Kidney (tissue), 14 donors: ENCODE results near the gene TSKS. TPM values are rescaled to one million over a fixed set of nuclear protein-coding genes. Genes with fewer than 3 reads are reported as not detected.

Experiments used
- DNase-seq, 5 donors: peaks; one replicate each; pipeline ENCODE4 v3.0.0-alpha.2; 2013 to 2020
- FAIRE-seq: peaks from 2 replicates; lab custom pipeline; 2012; peaks lifted over from hg19 to GRCh38; lab: Jason Lieb, UNC
- H3K27ac ChIP-seq, 2 donors: one replicate each; pipeline ENCODE4 v1.7.0; 2013; ENCODE audit warnings: low read depth in 2 of 2, low read length in 2 of 2, inconsistent platforms in 1 of 2
- H3K27me3 ChIP-seq: one replicate; pipeline ENCODE4 v1.7.1; 2013; ENCODE audit warnings: low read length, inconsistent platforms; ENCODE audit not compliant: control insufficient read depth, insufficient read depth
- H3K36me3 ChIP-seq, 3 donors: one replicate each; pipeline versions ENCODE4 v1.7.0 to v1.7.1; 2013; ENCODE audit warnings: low read length in 3 of 3, control low read depth in 1 of 3, inconsistent platforms in 1 of 3; ENCODE audit not compliant: insufficient read depth in 3 of 3, control insufficient read depth in 2 of 3
- H3K4me1 ChIP-seq, 3 donors: one replicate each; pipeline versions ENCODE4 v1.7.0 to v1.7.1; 2013; ENCODE audit warnings: low read length in 3 of 3, inconsistent platforms in 1 of 3, low read depth in 1 of 3; ENCODE audit not compliant: control insufficient read depth in 2 of 3, insufficient read depth in 2 of 3
- H3K4me3 ChIP-seq, 3 donors: one replicate each; pipeline versions ENCODE4 v1.7.0 to v1.8.1; 2013; ENCODE audit warnings: low read length in 3 of 3, control low read depth in 1 of 3, inconsistent platforms in 1 of 3
- H3K9ac ChIP-seq, 3 donors: one replicate each; pipeline versions ENCODE4 v1.7.0 to v1.7.1; 2013; ENCODE audit warnings: low read length in 3 of 3, control low read depth in 1 of 3, inconsistent platforms in 1 of 3
- H3K9me3 ChIP-seq, 3 donors: one replicate each; pipeline versions ENCODE4 v1.7.0 to v1.7.1; 2013; ENCODE audit warnings: low read length in 3 of 3, control low read depth in 1 of 3, inconsistent platforms in 1 of 3; ENCODE audit not compliant: control insufficient read depth in 2 of 3, insufficient read depth in 1 of 3
- intact Hi-C: fragments of 100-400 bp; cut with DNase I; formaldehyde crosslinking; loops from one replicate; pipeline ENCODE4 v1.11.1; 2022
- polyA plus RNA-seq: library from polyadenylated mRNA; stranded (reverse); fragments of 350-450 nt; fragmentation: Illumina TruSeq; extraction: RNeasy Lipid Tissue Mini Kit (QIAGEN cat#74804); gene quantifications from one replicate; pipeline ENCODE4 v1.2.3, GENCODE V29; 2014; ENCODE audit warnings: low read depth, low replicate concordance; ENCODE audit not compliant: insufficient read depth
- total RNA-seq: library from RNA; stranded (reverse); fragmentation: NEBNext Ultra II Directional; extraction: Animal tissue kit (Norgen Biotek cat#: 25700); gene quantifications from one replicate; pipeline ENCODE4 v1.2.1, GENCODE V29; 2021
- TF ChIP-seq, protein P1 (sequence below): IDR thresholded peaks from 3 replicates; pipeline ENCODE4 v1.5.1; 2012; ENCODE audit warnings: mild to moderate bottlenecking, moderate library complexity, borderline replicate concordance; ENCODE audit not compliant: insufficient read depth; ENCODE audit errors: extremely low read depth
- donor health status: control.
- donor health status: control.
- donor health status: control.
- donor health status: control.
- donor health status: control.
- donor health status: DM: yes; HTN: yes; CAD: no.
- donor health status: Normal renal cell carcinoma (clear cell type).

The TSKS gene
- total and polyA plus RNA-seq, 2 donors from 2014 or later, result 0.47 to 0.50 TPM

DNA sequence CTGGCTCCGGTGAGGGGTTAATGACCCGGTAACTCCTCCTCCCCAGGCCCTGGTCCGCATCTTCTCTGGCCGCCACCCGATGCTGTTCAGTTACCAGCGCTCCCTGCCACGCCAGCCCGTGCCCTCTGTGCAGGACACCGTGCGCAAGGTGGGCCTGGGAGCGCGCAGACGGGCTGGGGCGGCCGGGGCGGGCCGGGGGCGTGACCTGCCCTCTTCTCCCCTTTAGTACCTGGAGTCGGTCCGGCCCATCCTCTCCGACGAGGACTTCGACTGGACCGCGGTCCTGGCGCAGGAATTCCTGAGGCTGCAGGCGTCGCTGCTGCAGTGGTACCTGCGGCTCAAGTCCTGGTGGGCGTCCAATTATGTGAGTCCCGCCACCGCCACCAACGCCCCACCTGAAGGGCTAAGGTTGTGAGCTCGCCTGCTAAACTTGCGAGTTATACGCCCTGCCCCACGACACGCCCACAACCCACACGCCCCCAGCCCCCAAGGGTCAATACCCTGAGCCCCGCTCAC lies 61.8 kb downstream of the TSKS start:
- H3K4me1 ChIP-seq, result no peaks in the 10 kb centered on the region
- no peak for FAIRE-seq
- no peak overlapping the region for H3K27ac ChIP-seq
- H3K36me3 ChIP-seq, result no peaks in the 10 kb centered on the region
- H3K4me3 ChIP-seq, result no peak overlapping the region
- no peaks in the 10 kb centered on the region for H3K9me3 ChIP-seq
- TF ChIP-seq, protein P1, sequence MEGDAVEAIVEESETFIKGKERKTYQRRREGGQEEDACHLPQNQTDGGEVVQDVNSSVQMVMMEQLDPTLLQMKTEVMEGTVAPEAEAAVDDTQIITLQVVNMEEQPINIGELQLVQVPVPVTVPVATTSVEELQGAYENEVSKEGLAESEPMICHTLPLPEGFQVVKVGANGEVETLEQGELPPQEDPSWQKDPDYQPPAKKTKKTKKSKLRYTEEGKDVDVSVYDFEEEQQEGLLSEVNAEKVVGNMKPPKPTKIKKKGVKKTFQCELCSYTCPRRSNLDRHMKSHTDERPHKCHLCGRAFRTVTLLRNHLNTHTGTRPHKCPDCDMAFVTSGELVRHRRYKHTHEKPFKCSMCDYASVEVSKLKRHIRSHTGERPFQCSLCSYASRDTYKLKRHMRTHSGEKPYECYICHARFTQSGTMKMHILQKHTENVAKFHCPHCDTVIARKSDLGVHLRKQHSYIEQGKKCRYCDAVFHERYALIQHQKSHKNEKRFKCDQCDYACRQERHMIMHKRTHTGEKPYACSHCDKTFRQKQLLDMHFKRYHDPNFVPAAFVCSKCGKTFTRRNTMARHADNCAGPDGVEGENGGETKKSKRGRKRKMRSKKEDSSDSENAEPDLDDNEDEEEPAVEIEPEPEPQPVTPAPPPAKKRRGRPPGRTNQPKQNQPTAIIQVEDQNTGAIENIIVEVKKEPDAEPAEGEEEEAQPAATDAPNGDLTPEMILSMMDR, result no peak
- DNase-seq, result peak in 3 of 5 donors; percentile 48 to 72 (median 49)
- intact Hi-C loops, result no loop called here
- no peak overlapping the region for H3K9ac ChIP-seq
- no peaks in the 10 kb centered on the region for H3K27me3 ChIP-seq

DNA sequence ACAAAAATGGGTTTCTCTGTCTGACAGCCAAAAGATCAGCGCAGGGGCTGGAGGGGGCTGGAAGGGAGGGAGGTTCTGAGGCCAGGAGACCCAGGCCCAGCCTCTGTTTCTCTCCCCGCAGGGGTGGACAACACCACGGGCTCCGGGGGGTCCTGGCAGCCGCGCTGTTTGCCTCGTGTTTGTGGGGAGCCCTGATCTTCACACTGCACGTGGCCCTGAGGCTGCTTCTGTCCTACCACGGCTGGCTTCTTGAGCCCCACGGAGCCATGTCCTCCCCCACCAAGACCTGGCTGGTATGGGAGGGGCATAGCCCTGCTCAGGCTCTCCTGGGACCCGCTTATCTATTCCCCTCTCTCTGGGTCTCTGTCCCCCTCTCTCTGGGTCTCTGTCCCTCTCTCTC lies 62.5 kb downstream of the TSKS start:
- H3K27me3 ChIP-seq, result no peaks in the 10 kb centered on the region
- FAIRE-seq (no peak), DNase-seq (no peak)
- H3K27ac ChIP-seq, result no peak overlapping the region
- H3K4me3 ChIP-seq, result no peak overlapping the region
- intact Hi-C loops, result no loop called here
- H3K9ac ChIP-seq, result no peak overlapping the region
- TF ChIP-seq, protein P1, result no peak
- H3K36me3 ChIP-seq, result no peaks in the 10 kb centered on the region
- H3K4me1 ChIP-seq, result no peaks in the 10 kb centered on the region
- H3K9me3 ChIP-seq, result no peaks in the 10 kb centered on the region

DNA sequence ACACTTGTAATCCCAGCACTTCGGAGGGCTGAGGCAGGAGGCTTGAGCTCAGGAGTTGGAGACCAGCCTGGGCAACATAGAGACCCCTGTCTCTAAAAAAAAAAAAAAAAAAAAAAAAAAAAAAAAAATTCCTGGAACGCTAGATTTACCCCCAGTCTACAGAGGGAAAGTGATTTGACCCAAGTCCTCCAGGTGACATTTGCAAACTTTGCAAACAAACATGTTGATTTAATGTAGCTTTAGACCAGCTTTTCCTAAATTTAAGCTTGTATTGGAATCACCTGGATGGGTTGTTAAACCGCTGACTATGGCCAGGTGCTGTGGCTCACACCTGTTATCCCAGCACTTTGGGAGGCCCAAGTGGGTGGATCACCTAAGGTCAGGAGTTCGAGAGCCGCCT lies 63.7 kb downstream of the TSKS start:
- Histone ChIP-seq H3K4me3 (no peak overlapping the region), H3K27ac (no peak overlapping the region), H3K4me1 (no peaks in the 10 kb centered on the region), H3K9ac (no peak overlapping the region), H3K27me3 (no peaks in the 10 kb centered on the region), H3K9me3 (no peaks in the 10 kb centered on the region), H3K36me3 (no peaks in the 10 kb centered on the region)
- intact Hi-C loops, result no loop called here
- DNase-seq, result no peak
- no peak for FAIRE-seq
- TF ChIP-seq, protein P1, result no peak

DNA sequence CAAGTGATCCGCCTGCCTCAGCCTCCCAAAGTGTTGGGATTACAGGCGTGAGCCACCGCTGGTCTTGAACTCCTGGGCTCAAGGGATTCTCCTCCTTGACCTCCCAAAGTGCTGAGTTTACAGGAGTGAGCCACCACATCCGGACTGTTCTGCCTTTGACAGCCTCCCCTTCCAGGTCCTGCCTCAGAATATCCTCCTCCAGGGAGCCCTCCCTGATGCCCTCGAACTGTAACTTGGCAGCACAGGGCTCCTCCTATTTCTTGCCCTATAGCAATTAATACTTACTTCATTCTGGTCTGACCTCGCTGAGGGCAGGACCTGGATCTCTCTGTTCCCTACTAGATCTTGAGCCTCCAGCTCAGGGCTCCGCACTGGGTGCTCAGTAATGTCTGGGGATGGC lies 66.2 kb downstream of the TSKS start:
- Histone ChIP-seq H3K4me3 (no peak overlapping the region), H3K4me1 (no peaks in the 10 kb centered on the region), H3K9me3 (no peaks in the 10 kb centered on the region), H3K36me3 (no peaks in the 10 kb centered on the region), H3K27me3 (no peaks in the 10 kb centered on the region), H3K27ac (no peak overlapping the region), H3K9ac (no peak overlapping the region)
- TF ChIP-seq, protein P1, result no peak
- no peak for DNase-seq
- intact Hi-C loops, result no loop called here
- FAIRE-seq, result no peak
